Measurements from ENCODE around the gene RAD51.
A peak's percentile ranks its signal among the peaks of the same experiment; 100 is the strongest.
"Not testable (repeated sequence)": the region's sequence is repeated elsewhere in the genome, so short reads cannot be mapped to it uniquely, and the experiment has no call there.

RAD51 gene

GRCh38 chr15:40694688-40695468 lies at the start of gene RAD51:
RAD51 (plus strand) TSS chr15:40695174; CDS start chr15:40698759, 3,585 bp downstream.
- no peaks in the 10 kb centered on the region for H3K9me3 ChIP-seq (ENCODE audit: control insufficient read depth in 1 of 2, low read length in 2 of 2)
- H3K4me1 ChIP-seq (ENCODE audit: control insufficient read depth in 1 of 2, insufficient read depth in 2 of 2, low read length in 2 of 2) = peaks cover 3 to 6% of the 10 kb centered on the region in 2 donors
- peak within 1 kb of the TSS; percentile 97 for H3K27ac ChIP-seq (ENCODE audit: low read length)
- peak within 1 kb of the TSS; percentile 94 to 99 for H3K4me3 ChIP-seq (ENCODE audit: low read depth in 1 of 2, low read length in 2 of 2)
- no peaks in the 10 kb centered on the region for H3K27me3 ChIP-seq (ENCODE audit: low read depth, low read length)
- H3K36me3 ChIP-seq (ENCODE audit: control insufficient read depth in 1 of 2, insufficient read depth in 2 of 2, low read length in 2 of 2) = peaks cover 0 to 4% of the 10 kb centered on the region in 2 donors

DNA sequence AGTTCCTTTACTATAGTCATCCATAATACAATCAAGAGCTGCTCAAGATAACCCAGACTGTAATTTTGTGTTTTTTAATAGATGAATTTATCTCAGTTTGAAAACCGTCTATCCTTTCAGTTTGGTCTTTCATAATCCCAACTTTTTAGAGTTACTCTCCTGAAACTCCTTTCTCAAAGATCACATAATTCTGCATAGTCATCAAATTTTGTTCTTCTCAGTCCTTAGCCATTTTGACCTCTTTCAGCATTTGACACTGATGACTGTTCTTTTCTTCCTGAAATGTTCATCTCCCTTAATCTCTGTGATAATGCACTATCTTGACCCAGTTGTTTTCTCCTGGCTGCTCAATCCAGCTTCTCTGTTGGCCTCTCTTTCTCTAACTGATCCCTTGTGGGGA lies 47.5 kb upstream of the RAD51 start:
- Histone ChIP-seq H3K27ac (ENCODE audit: low read length) (no peak overlapping the region), H3K36me3 (ENCODE audit: control insufficient read depth in 1 of 2, insufficient read depth in 2 of 2, low read length in 2 of 2) (no peaks in the 10 kb centered on the region), H3K4me1 (ENCODE audit: control insufficient read depth in 1 of 2, insufficient read depth in 2 of 2, low read length in 2 of 2) (no peaks in the 10 kb centered on the region), H3K9me3 (ENCODE audit: control insufficient read depth in 1 of 2, low read length in 2 of 2) (no peaks in the 10 kb centered on the region), H3K27me3 (ENCODE audit: low read depth, low read length) (no peaks in the 10 kb centered on the region), H3K4me3 (ENCODE audit: low read depth in 1 of 2, low read length in 2 of 2) (no peak overlapping the region)

DNA sequence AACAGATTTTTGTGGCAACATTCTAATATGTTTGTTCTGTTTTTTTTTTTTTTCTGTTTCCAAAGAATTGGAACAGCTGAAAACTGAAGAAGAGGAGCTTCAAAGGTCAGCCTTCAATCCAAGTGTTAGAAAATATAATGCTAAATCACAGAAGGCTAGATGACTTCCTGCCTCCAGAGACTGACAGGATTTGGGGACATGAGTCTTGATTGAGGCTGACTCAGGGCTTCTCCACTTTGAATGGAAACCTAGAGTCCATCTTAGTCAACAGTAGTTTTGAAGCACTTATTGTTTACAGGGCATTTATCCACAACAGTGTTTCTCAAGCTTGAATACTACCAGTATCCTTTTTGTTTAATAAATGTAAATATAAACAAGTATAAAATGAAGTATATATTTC lies 44.5 kb upstream of the RAD51 start:
- H3K36me3 ChIP-seq (ENCODE audit: control insufficient read depth in 1 of 2, insufficient read depth in 2 of 2, low read length in 2 of 2) = no peaks in the 10 kb centered on the region
- no peaks in the 10 kb centered on the region for H3K9me3 ChIP-seq (ENCODE audit: control insufficient read depth in 1 of 2, low read length in 2 of 2)
- H3K27me3 ChIP-seq (ENCODE audit: low read depth, low read length) = no peaks in the 10 kb centered on the region
- no peak overlapping the region for H3K4me3 ChIP-seq (ENCODE audit: low read depth in 1 of 2, low read length in 2 of 2)
- no peak overlapping the region for H3K27ac ChIP-seq (ENCODE audit: low read length)
- no peaks in the 10 kb centered on the region for H3K4me1 ChIP-seq (ENCODE audit: control insufficient read depth in 1 of 2, insufficient read depth in 2 of 2, low read length in 2 of 2)

- no peaks in the 10 kb centered on the region for H3K36me3 ChIP-seq (ENCODE audit: control insufficient read depth in 1 of 2, insufficient read depth in 2 of 2, low read length in 2 of 2)
- no peaks in the 10 kb centered on the region for H3K4me1 ChIP-seq (ENCODE audit: control insufficient read depth in 1 of 2, insufficient read depth in 2 of 2, low read length in 2 of 2)
- no peak overlapping the region for H3K4me3 ChIP-seq (ENCODE audit: low read depth in 1 of 2, low read length in 2 of 2)
These were observed 34.3 kb upstream of the RAD51 start for GRCh38 chr15:40660686-40661085.

DNA sequence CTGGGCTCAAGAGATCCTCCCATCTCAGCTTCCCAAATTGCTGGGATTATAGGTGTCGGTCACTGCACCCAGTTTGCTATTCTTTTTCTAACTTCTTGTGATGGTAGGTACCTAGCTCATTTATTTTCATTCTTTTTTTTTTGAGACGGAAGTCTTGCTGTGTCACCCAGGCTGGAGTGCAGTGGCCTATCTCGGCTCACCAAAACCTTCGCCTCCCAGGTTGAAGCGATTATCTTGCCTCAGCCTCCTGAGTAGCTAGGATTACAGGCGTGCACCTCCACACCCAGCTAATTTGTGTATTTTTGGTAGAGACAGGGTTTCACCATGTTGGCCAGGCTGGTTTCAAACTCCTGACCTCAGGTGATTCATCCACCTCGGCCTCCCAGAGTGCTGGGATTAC lies 30.1 kb upstream of the RAD51 start:
- H3K27ac ChIP-seq (ENCODE audit: low read length) = no peak overlapping the region
- no peak overlapping the region for H3K4me3 ChIP-seq (ENCODE audit: low read depth in 1 of 2, low read length in 2 of 2)
- H3K36me3 ChIP-seq (ENCODE audit: control insufficient read depth in 1 of 2, insufficient read depth in 2 of 2, low read length in 2 of 2) = no peaks in the 10 kb centered on the region
- no peaks in the 10 kb centered on the region for H3K9me3 ChIP-seq (ENCODE audit: control insufficient read depth in 1 of 2, low read length in 2 of 2)
- no peaks in the 10 kb centered on the region for H3K4me1 ChIP-seq (ENCODE audit: control insufficient read depth in 1 of 2, insufficient read depth in 2 of 2, low read length in 2 of 2)
- no peaks in the 10 kb centered on the region for H3K27me3 ChIP-seq (ENCODE audit: low read depth, low read length)

More at GRCh38 chr15:40660686-40661085, 34.3 kb upstream of the RAD51 start:
- no peaks in the 10 kb centered on the region for H3K27me3 ChIP-seq (ENCODE audit: low read depth, low read length)
- H3K9me3 ChIP-seq (ENCODE audit: control insufficient read depth in 1 of 2, low read length in 2 of 2) = no peaks in the 10 kb centered on the region
- no peak overlapping the region for H3K27ac ChIP-seq (ENCODE audit: low read length)

GRCh38 chr15:40676290-40676689 lies 18.7 kb upstream of the RAD51 start:
- H3K4me1 ChIP-seq (ENCODE audit: control insufficient read depth in 1 of 2, insufficient read depth in 2 of 2, low read length in 2 of 2); H3K36me3 ChIP-seq (ENCODE audit: control insufficient read depth in 1 of 2, insufficient read depth in 2 of 2, low read length in 2 of 2); H3K9me3 ChIP-seq (ENCODE audit: control insufficient read depth in 1 of 2, low read length in 2 of 2); H3K27me3 ChIP-seq (ENCODE audit: low read depth, low read length); H3K4me3 ChIP-seq (ENCODE audit: low read depth in 1 of 2, low read length in 2 of 2); H3K27ac ChIP-seq (ENCODE audit: low read length): not testable (repeated sequence)

DNA sequence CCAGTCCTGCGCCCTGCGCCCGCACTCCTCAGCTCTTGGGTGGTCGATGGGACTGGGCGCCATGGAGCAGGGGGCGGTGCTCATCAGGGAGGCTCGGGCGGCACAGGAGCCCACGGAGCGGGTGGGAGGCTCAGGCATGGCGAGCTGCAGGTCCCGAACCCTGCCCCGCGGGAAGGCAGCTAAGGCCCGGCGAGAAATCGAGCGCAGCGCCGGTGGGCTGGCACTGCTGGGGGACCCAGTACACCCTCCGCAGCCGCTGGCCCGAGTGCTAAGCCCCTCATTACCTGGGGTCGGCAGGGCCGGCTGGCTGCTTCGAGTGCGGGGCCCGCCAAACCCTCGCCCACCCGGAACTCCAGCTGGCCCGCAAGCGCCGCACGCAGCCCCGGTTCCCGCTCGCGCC lies 18.1 kb upstream of the RAD51 start:
- H3K36me3 ChIP-seq (ENCODE audit: control insufficient read depth in 1 of 2, insufficient read depth in 2 of 2, low read length in 2 of 2); H3K4me3 ChIP-seq (ENCODE audit: low read depth in 1 of 2, low read length in 2 of 2); H3K4me1 ChIP-seq (ENCODE audit: control insufficient read depth in 1 of 2, insufficient read depth in 2 of 2, low read length in 2 of 2); H3K9me3 ChIP-seq (ENCODE audit: control insufficient read depth in 1 of 2, low read length in 2 of 2); H3K27me3 ChIP-seq (ENCODE audit: low read depth, low read length); H3K27ac ChIP-seq (ENCODE audit: low read length): not testable (repeated sequence)

DNA sequence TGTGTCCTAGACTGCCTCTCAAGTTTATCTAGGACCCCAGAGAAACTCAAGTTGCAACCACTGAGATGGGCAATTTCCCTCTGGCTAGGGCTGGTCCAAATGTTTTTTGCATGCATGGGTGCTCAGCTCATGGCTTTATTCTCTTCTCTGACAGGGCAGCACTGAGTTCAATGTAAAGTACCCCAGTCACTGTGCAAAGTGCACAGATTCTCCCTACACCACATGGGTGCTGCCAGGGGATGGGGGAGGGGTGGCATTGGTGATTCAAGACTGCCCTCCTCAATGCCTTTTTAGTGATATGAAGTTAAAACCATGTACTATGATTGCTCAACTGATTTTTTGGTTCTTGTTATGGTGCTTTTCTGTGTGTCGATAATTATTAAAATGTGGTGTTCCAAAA lies 14.8 kb upstream of the RAD51 start:
- Histone ChIP-seq H3K27me3 (ENCODE audit: low read depth, low read length) (no peaks in the 10 kb centered on the region), H3K9me3 (ENCODE audit: control insufficient read depth in 1 of 2, low read length in 2 of 2) (no peaks in the 10 kb centered on the region), H3K4me1 (ENCODE audit: control insufficient read depth in 1 of 2, insufficient read depth in 2 of 2, low read length in 2 of 2) (no peaks in the 10 kb centered on the region), H3K4me3 (ENCODE audit: low read depth in 1 of 2, low read length in 2 of 2) (no peak overlapping the region), H3K36me3 (ENCODE audit: control insufficient read depth in 1 of 2, insufficient read depth in 2 of 2, low read length in 2 of 2) (no peaks in the 10 kb centered on the region), H3K27ac (ENCODE audit: low read length) (no peak overlapping the region)

- H3K4me3 ChIP-seq (ENCODE audit: low read depth in 1 of 2, low read length in 2 of 2); H3K4me1 ChIP-seq (ENCODE audit: control insufficient read depth in 1 of 2, insufficient read depth in 2 of 2, low read length in 2 of 2); H3K27me3 ChIP-seq (ENCODE audit: low read depth, low read length); H3K9me3 ChIP-seq (ENCODE audit: control insufficient read depth in 1 of 2, low read length in 2 of 2); H3K27ac ChIP-seq (ENCODE audit: low read length); H3K36me3 ChIP-seq (ENCODE audit: control insufficient read depth in 1 of 2, insufficient read depth in 2 of 2, low read length in 2 of 2): not testable (repeated sequence)
These were observed 14.0 kb upstream of the RAD51 start for GRCh38 chr15:40680959-40681358.

GRCh38 chr15:40684381-40684780 lies 10.6 kb upstream of the RAD51 start:
- H3K4me3 ChIP-seq (ENCODE audit: low read depth in 1 of 2, low read length in 2 of 2) = no peak overlapping the region
- H3K27me3 ChIP-seq (ENCODE audit: low read depth, low read length) = no peaks in the 10 kb centered on the region
- no peaks in the 10 kb centered on the region for H3K9me3 ChIP-seq (ENCODE audit: control insufficient read depth in 1 of 2, low read length in 2 of 2)
- no peak overlapping the region for H3K27ac ChIP-seq (ENCODE audit: low read length)
- no peaks in the 10 kb centered on the region for H3K36me3 ChIP-seq (ENCODE audit: control insufficient read depth in 1 of 2, insufficient read depth in 2 of 2, low read length in 2 of 2)
- no peaks in the 10 kb centered on the region for H3K4me1 ChIP-seq (ENCODE audit: control insufficient read depth in 1 of 2, insufficient read depth in 2 of 2, low read length in 2 of 2)

- Histone ChIP-seq H3K4me3 (ENCODE audit: low read depth in 1 of 2, low read length in 2 of 2) (no peak overlapping the region), H3K9me3 (ENCODE audit: control insufficient read depth in 1 of 2, low read length in 2 of 2) (no peaks in the 10 kb centered on the region), H3K27ac (ENCODE audit: low read length) (no peak overlapping the region), H3K27me3 (ENCODE audit: low read depth, low read length) (no peaks in the 10 kb centered on the region), H3K4me1 (ENCODE audit: control insufficient read depth in 1 of 2, insufficient read depth in 2 of 2, low read length in 2 of 2) (no peaks in the 10 kb centered on the region), H3K36me3 (ENCODE audit: control insufficient read depth in 1 of 2, insufficient read depth in 2 of 2, low read length in 2 of 2) (no peaks in the 10 kb centered on the region)
These were observed 9.6 kb upstream of the RAD51 start for GRCh38 chr15:40685376-40685775.

Measured in muscle layer of duodenum (tissue), 2 donors.